Measurements from ENCODE around the gene SERPIND1.

GRCh38 chr22:20728523-20729190 is 45.3 kb upstream of the SERPIND1 start:
- TF ChIP-seq MAX (IDR thresholded peaks at IDR 0.05; ENCODE audit: low read depth, low read length) (no peak), POLR2A (IDR thresholded peaks at IDR 0.05; ENCODE audit: extremely low read depth, insufficient read length) (no peak), CTCF (IDR thresholded peaks at IDR 0.05; ENCODE audit: low read depth, low read length) (no peak), MYC (IDR thresholded peaks at IDR 0.05; ENCODE audit: low read depth, low read length) (no peak)

Measured in NB4 (cell line).